ENCODE data around the gene FAM89B.

DNA sequence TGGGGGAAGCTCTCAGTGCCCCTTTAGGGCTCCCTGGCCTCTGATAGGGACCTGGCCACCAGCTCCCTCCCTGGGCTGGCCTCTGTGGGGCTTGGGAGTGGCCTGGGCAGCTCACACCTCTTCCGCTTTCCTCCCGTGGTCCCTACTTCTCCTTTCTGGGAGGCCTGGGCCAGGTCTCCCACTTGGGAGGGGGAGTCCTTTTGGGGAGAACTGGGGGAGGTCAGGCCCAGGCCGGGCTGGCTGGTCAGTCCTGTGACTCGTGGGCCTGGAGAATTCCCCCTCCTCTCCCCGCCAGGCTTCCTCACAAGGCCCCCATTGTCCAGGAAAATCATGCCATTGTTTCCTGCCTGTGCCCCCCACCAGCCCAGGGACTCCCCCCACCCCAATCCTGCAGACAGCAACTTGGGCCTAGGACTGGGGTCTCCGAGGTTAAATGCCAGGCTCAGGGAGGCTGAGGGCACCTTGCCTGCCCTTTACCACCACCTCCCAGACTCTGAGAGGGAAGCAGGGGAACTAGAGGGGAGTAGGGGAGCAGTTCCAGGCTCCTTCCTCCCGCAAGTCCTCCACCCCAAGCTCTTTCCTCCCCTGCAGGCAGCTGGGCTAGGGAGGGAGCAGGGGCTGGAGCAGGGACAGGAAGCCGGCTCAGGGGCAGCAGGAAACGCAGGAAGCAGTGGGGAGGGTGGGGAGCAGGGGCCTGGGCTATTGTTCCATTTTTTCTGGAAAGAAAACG lies 38.9 kb downstream of the FAM89B start:
- no peak for TF ChIP-seq CTCF (IDR thresholded peaks at IDR 0.05; ENCODE audit: extremely low read depth in 1 of 2, insufficient read depth in 1 of 2, low read depth in 1 of 2, low read length in 2 of 2)
- no peak for TF ChIP-seq POLR2A (IDR thresholded peaks at IDR 0.05; ENCODE audit: low read depth, low read length)
- TF ChIP-seq EZH2 (IDR thresholded peaks at IDR 0.05; ENCODE audit: borderline replicate concordance, low read depth, low read length, severe bottlenecking) = no peak
- no peak for TF ChIP-seq JUN (IDR thresholded peaks at IDR 0.05; ENCODE audit: borderline replicate concordance, insufficient read depth, insufficient read length, low read depth)
- TF ChIP-seq MYC (IDR thresholded peaks at IDR 0.05; ENCODE audit: low read depth, low read length) = no peak

All from endothelial cell of umbilical vein (primary cell).